Calu3 (cell line): ENCODE data around the gene TET2. TPM values are rescaled to one million over a fixed set of nuclear protein-coding genes. Genes with fewer than 3 reads are reported as not detected.

Source experiments
- BruUV-seq: library from RNA; stranded (reverse); fragments of 400-500 nt; replicated peaks from 2 replicates; lab custom pipeline; 2021; lab: Mats Ljungman, UMichigan
- CTCF ChIA-PET: fragments of 300-600 bp; sonication (Branson Sonifier 250); formaldehyde crosslinking; loops from one replicate; lab custom pipeline; 2022; ENCODE audit warnings: antibody characterized with exemption; lab: Charles Lee
- DNase-seq: peaks from one replicate; pipeline ENCODE4 v3.0.0; 2022
- H3K27ac Mint-ChIP-seq: one replicate; pipeline ENCODE4 v1.8.0; 2022; ENCODE audit warnings: mixed read lengths; ENCODE audit not compliant: unreplicated experiment
- H3K27me3 Mint-ChIP-seq: one replicate; pipeline ENCODE4 v1.8.0; 2022; ENCODE audit warnings: mixed read lengths; ENCODE audit not compliant: unreplicated experiment
- H3K36me3 Mint-ChIP-seq: one replicate; pipeline ENCODE4 v1.8.0; 2022; ENCODE audit warnings: mild to moderate bottlenecking, moderate library complexity, mixed read lengths; ENCODE audit not compliant: insufficient read depth, unreplicated experiment
- H3K4me1 Mint-ChIP-seq: one replicate; pipeline ENCODE4 v1.8.0; 2022; ENCODE audit warnings: mild to moderate bottlenecking, low read depth, mixed read lengths; ENCODE audit not compliant: unreplicated experiment
- H3K4me3 Mint-ChIP-seq: one replicate; pipeline ENCODE4 v1.8.0; 2022; ENCODE audit warnings: mild to moderate bottlenecking, low read depth, moderate library complexity, mixed read lengths; ENCODE audit not compliant: unreplicated experiment
- H3K9me3 Mint-ChIP-seq: one replicate; pipeline ENCODE4 v1.8.0; 2022; ENCODE audit warnings: low read depth, mixed read lengths; ENCODE audit not compliant: unreplicated experiment
- intact Hi-C: fragments of 100-400 bp; cut with micrococcal nuclease; formaldehyde crosslinking; loops from one replicate; pipeline ENCODE4 v1.10.0; 2022; ENCODE audit not compliant: unreplicated experiment
- total RNA-seq: library from RNA; stranded (reverse); gene quantifications from 2 replicates; pipeline ENCODE4 v1.2.3, GENCODE V29; 2022
- TF ChIP-seq, protein P1 (sequence below): fragments of 200-600 bp; IDR thresholded peaks from one replicate; pipeline ENCODE4 v1.8.0; 2022; ENCODE audit warnings: antibody characterized with exemption; ENCODE audit not compliant: unreplicated experiment

TET2 gene
- total RNA-seq, 1 experiment from 2014 or later, result 19.2 TPM

DNA sequence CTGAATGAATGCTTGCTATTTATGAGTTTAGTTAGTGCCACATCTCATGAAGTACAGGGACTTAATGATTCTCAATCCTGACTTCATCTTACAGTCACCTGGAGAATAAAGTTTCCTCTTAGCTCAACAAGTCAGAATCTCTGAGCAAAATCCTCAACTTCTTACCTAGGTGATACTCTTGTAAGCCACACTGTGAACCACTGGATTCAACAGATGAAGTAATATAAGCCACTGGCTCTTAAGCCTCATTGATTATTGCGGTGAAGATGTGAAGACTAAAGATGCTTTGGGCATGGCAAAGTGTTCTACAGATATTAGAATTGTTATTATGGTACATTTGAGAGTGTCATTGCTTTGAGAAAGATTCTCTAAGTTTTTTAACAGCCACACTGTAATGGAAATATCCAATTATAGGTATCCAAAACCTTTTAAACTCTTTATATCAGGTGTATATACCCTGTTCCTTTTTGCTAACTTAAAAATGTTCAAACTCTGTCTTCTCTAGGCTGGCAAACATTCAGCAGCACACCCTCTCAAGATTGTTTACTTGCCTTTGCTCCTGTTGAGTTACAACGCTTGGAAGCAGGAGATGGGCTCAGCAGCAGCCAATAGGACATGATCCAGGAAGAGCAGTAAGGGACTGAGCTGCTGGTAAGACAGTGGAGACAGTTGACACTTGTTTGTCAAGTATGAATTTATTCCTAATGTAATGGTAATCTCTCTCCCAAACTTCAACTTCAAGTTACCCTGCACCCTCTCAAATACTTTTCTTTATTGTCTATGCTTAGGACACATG is 43.4 kb downstream of the TET2 start:
- no peak overlapping the region for H3K27ac Mint-ChIP-seq
- DNase-seq, result no peak
- CTCF ChIA-PET, result no interaction called here
- no TSS peak for BruUV-seq
- TF ChIP-seq, protein P1, sequence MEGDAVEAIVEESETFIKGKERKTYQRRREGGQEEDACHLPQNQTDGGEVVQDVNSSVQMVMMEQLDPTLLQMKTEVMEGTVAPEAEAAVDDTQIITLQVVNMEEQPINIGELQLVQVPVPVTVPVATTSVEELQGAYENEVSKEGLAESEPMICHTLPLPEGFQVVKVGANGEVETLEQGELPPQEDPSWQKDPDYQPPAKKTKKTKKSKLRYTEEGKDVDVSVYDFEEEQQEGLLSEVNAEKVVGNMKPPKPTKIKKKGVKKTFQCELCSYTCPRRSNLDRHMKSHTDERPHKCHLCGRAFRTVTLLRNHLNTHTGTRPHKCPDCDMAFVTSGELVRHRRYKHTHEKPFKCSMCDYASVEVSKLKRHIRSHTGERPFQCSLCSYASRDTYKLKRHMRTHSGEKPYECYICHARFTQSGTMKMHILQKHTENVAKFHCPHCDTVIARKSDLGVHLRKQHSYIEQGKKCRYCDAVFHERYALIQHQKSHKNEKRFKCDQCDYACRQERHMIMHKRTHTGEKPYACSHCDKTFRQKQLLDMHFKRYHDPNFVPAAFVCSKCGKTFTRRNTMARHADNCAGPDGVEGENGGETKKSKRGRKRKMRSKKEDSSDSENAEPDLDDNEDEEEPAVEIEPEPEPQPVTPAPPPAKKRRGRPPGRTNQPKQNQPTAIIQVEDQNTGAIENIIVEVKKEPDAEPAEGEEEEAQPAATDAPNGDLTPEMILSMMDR, result no peak
- H3K4me3 Mint-ChIP-seq, result no peak overlapping the region
- H3K4me1 Mint-ChIP-seq, result peaks cover 21% of the 10 kb centered on the region
- H3K9me3 Mint-ChIP-seq, result no peaks in the 10 kb centered on the region
- intact Hi-C loops, result no loop called here
- no peaks in the 10 kb centered on the region for H3K27me3 Mint-ChIP-seq
- no peaks in the 10 kb centered on the region for H3K36me3 Mint-ChIP-seq

DNA sequence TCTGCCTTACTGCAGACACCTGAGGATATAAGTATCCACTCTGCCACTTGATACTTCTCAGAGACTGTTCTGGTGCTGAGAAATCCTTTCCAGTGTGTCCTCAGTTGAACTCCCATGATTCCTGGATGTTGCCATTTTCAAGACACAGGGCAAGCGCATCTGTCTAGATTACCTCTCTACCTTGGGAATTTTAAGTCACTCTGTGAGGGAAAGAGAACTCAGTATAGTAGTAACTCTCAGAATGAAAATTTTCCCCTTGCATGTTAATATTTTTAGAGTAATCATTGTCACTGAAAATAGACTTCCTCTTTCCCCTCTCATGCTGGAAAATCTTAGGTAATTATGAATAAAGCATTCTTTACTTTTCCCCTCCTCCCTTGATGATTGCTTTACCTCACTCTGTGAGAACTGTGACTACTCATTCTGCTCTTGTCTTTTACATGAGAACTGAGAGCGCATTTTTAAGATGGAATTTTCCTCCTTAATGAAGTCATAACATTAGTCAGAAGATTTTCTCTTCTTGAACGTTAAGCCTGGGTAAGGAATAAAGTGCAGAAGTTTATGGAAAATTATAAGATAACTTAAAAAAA is 45.0 kb downstream of the TET2 start:
- Mint-ChIP-seq H3K36me3 (no peaks in the 10 kb centered on the region), H3K27me3 (no peaks in the 10 kb centered on the region), H3K4me3 (no peak overlapping the region), H3K9me3 (no peaks in the 10 kb centered on the region), H3K27ac (peak overlapping the region; percentile 6), H3K4me1 (peaks cover 28% of the 10 kb centered on the region)
- CTCF ChIA-PET, result no interaction called here
- TF ChIP-seq, protein P1, result no peak
- intact Hi-C loops, result no loop called here
- no peak for DNase-seq
- no TSS peak for BruUV-seq

GRCh38 chr4:105192474-105192873 is 45.8 kb downstream of the TET2 start:
- TF ChIP-seq, protein P1, result no peak
- intact Hi-C loops, result no loop called here
- no peak for DNase-seq
- H3K27me3 Mint-ChIP-seq, result no peaks in the 10 kb centered on the region
- no peaks in the 10 kb centered on the region for H3K9me3 Mint-ChIP-seq
- CTCF ChIA-PET, result interaction anchor here (0.5 kb wide), 1 partner anchor 9 kb away, joined by 4 read pairs; no protein-coding TSS in a partner anchor
- no peaks in the 10 kb centered on the region for H3K36me3 Mint-ChIP-seq
- H3K4me1 Mint-ChIP-seq, result peaks cover 32% of the 10 kb centered on the region
- BruUV-seq, result no TSS peak
- no peak overlapping the region for H3K4me3 Mint-ChIP-seq
- H3K27ac Mint-ChIP-seq, result no peak overlapping the region

GRCh38 chr4:105192910-105193309 is 46.2 kb downstream of the TET2 start:
- TF ChIP-seq, protein P1, result no peak
- CTCF ChIA-PET, result interaction anchor here (0.5 kb wide), 1 partner anchor 8 kb away, joined by 4 read pairs; no protein-coding TSS in a partner anchor
- H3K4me1 Mint-ChIP-seq, result peaks cover 32% of the 10 kb centered on the region
- H3K36me3 Mint-ChIP-seq, result no peaks in the 10 kb centered on the region
- H3K4me3 Mint-ChIP-seq, result no peak overlapping the region
- DNase-seq, result no peak
- H3K27me3 Mint-ChIP-seq, result no peaks in the 10 kb centered on the region
- peak overlapping the region; percentile 8 for H3K27ac Mint-ChIP-seq
- H3K9me3 Mint-ChIP-seq, result no peaks in the 10 kb centered on the region
- intact Hi-C loops, result no loop called here
- BruUV-seq, result no TSS peak
